GM23338 (cell line): ENCODE measurements around the gene XYLT1. TPM values are rescaled to one million over a fixed set of nuclear protein-coding genes. Genes with fewer than 3 reads are reported as not detected.

Experiments
- ATAC-seq: fragments of 200-7000 bp; cut with Tn5 transposase; 3 replicates; pipeline ENCODE4 v1.9.1; 2020
- DNase-seq: peaks from one replicate; pipeline ENCODE4 v3.0.0-alpha.2; 2015; ENCODE audit warnings: low spot score
- H2AFZ ChIP-seq: fragments of 200-600 bp; sonication (generic); 2 replicates; pipeline ENCODE4 v1.8.0; 2016; ENCODE audit warnings: antibody characterized with exemption, mild to moderate bottlenecking, moderate library complexity
- H3F3A ChIP-seq: fragments of 200-600 bp; sonication (generic); replicated peaks from 2 replicates; pipeline ENCODE4 v1.8.0; 2017; ENCODE audit warnings: antibody characterized with exemption, mixed run types, low read depth
- H3K27ac ChIP-seq: fragments of 200-600 bp; sonication (generic); 2 replicates; pipeline ENCODE4 v1.6.1; 2016; ENCODE audit warnings: low read depth
- H3K27me3 ChIP-seq: fragments of 200-600 bp; sonication (generic); 2 replicates; pipeline ENCODE4 v1.8.0; 2016; ENCODE audit warnings: mild to moderate bottlenecking, mixed run types, moderate library complexity; ENCODE audit not compliant: insufficient read depth
- H3K36me3 ChIP-seq: fragments of 200-600 bp; sonication (generic); 2 replicates; pipeline ENCODE4 v1.8.0; 2016; ENCODE audit warnings: mild to moderate bottlenecking; ENCODE audit not compliant: insufficient read depth
- H3K4me1 ChIP-seq: fragments of 200-600 bp; sonication (generic); 2 replicates; pipeline ENCODE4 v1.8.0; 2016; ENCODE audit warnings: mild to moderate bottlenecking, moderate library complexity; ENCODE audit not compliant: insufficient read depth
- H3K4me2 ChIP-seq: fragments of 200-600 bp; sonication (generic); 2 replicates; pipeline ENCODE4 v1.7.1; 2017; ENCODE audit warnings: mixed run types
- H3K4me3 ChIP-seq: fragments of 200-600 bp; sonication (generic); 2 replicates; pipeline ENCODE4 v1.6.1; 2016; ENCODE audit warnings: mixed run types
- H3K79me2 ChIP-seq: fragments of 200-600 bp; sonication (generic); replicated peaks from 2 replicates; pipeline ENCODE4 v1.8.0; 2017; ENCODE audit warnings: mild to moderate bottlenecking; ENCODE audit not compliant: insufficient read depth
- H3K9me2 ChIP-seq: fragments of 200-600 bp; sonication (generic); 2 replicates; pipeline ENCODE4 v1.8.0; 2017; ENCODE audit not compliant: insufficient read depth
- H4K20me1 ChIP-seq: fragments of 200-600 bp; sonication (generic); replicated peaks from 2 replicates; pipeline ENCODE4 v1.8.0; 2017; ENCODE audit warnings: mild to moderate bottlenecking; ENCODE audit not compliant: insufficient read depth
- H3K27ac Mint-ChIP-seq: 2 replicates; pipeline ENCODE4 v1.8.0; 2020; ENCODE audit warnings: inconsistent platforms, mild to moderate bottlenecking, moderate library complexity, mixed read lengths
- H3K27me3 Mint-ChIP-seq: 3 replicates; pipeline ENCODE4 v1.8.0; 2022; ENCODE audit warnings: low read depth, mild to moderate bottlenecking, moderate library complexity, mixed read lengths, inconsistent platforms; ENCODE audit not compliant: insufficient read depth, poor library complexity
- H3K36me3 Mint-ChIP-seq: 3 replicates; pipeline ENCODE4 v1.8.0; 2021; ENCODE audit warnings: low read depth, mild to moderate bottlenecking, inconsistent platforms, moderate library complexity, mixed read lengths
- H3K4me1 Mint-ChIP-seq: 3 replicates; pipeline ENCODE4 v1.8.0; 2020; ENCODE audit warnings: mild to moderate bottlenecking, inconsistent platforms, mixed read lengths
- H3K4me3 Mint-ChIP-seq: 3 replicates; pipeline ENCODE4 v1.8.0; 2021; ENCODE audit warnings: moderate library complexity, mild to moderate bottlenecking, inconsistent platforms, mixed read lengths
- H3K9me3 Mint-ChIP-seq: 3 replicates; pipeline ENCODE4 v1.8.0; 2020; ENCODE audit warnings: moderate library complexity, mild to moderate bottlenecking, inconsistent platforms, mixed read lengths
- CREB1 ChIP-seq: fragments of 250-450 bp; sonication (Bioruptor Pico); IDR thresholded peaks from 2 replicates; pipeline ENCODE4 v1.5.0; 2020; ENCODE audit warnings: low read depth, mild to moderate bottlenecking, moderate library complexity
- ETS1 ChIP-seq: IDR thresholded peaks from 2 replicates; pipeline ENCODE4 v1.6.1; 2016; ENCODE audit warnings: antibody characterized with exemption
- EZH2 ChIP-seq: fragments of 200-600 bp; sonication (generic); IDR thresholded peaks from one replicate; pipeline ENCODE4 v1.8.0; 2017; ENCODE audit warnings: antibody characterized with exemption, mild to moderate bottlenecking, low read depth; ENCODE audit not compliant: unreplicated experiment
- EZH2phosphoT487 ChIP-seq: fragments of 200-600 bp; sonication (generic); IDR thresholded peaks from one replicate; pipeline ENCODE4 v1.8.1; 2018; ENCODE audit warnings: antibody characterized with exemption; ENCODE audit not compliant: unreplicated experiment
- JUNB ChIP-seq: IDR thresholded peaks from one replicate; pipeline ENCODE4 v1.6.1; 2016; ENCODE audit warnings: antibody characterized with exemption; ENCODE audit not compliant: unreplicated experiment
- NANOG ChIP-seq: IDR thresholded peaks from 2 replicates; pipeline ENCODE4 v1.6.1; 2016; ENCODE audit warnings: antibody characterized with exemption, borderline replicate concordance
- POLR2AphosphoS5 ChIP-seq: IDR thresholded peaks from 2 replicates; pipeline ENCODE4 v1.6.1; 2016; ENCODE audit warnings: antibody characterized with exemption, low read depth
- STAT1 ChIP-seq: IDR thresholded peaks from one replicate; pipeline ENCODE4 v1.6.1; 2016; ENCODE audit warnings: antibody characterized with exemption; ENCODE audit not compliant: unreplicated experiment
- ZNF114 ChIP-seq: fragments of 250-450 bp; sonication (Bioruptor Pico); IDR thresholded peaks from 2 replicates; pipeline ENCODE4 v1.5.0; 2020; ENCODE audit warnings: mild to moderate bottlenecking, moderate library complexity
- ZNF331 ChIP-seq: fragments of 250-450 bp; sonication (Bioruptor Pico); IDR thresholded peaks from 2 replicates; pipeline ENCODE4 v1.5.0; 2020; ENCODE audit warnings: low read depth, mild to moderate bottlenecking, moderate library complexity
- ZNF462 ChIP-seq: fragments of 250-450 bp; sonication (Bioruptor Pico); IDR thresholded peaks from 2 replicates; pipeline ENCODE4 v1.5.0; 2020; ENCODE audit warnings: mild to moderate bottlenecking, moderate library complexity
- long read RNA-seq: library from polyadenylated mRNA; unstranded; transcript quantifications from one replicate; pipeline ENCODE4 v2.0.0, GENCODE V29; 2020; ENCODE audit not compliant: unreplicated experiment
- polyA plus RNA-seq: library from polyadenylated mRNA; unstranded; fragments of >200 nt; fragmentation: Nextera tagmentation; extraction: Ambion mirVana; gene quantifications from 2 replicates; pipeline ENCODE4 v1.2.1, GENCODE V29; 2016
- total RNA-seq: library from RNA; depleted of rRNA; stranded (reverse); fragments of >200 nt; shearing (Covaris generic); gene quantifications from 2 replicates; pipeline ENCODE4 v1.2.3, GENCODE V29; 2014; rRNA removed

XYLT1 gene
- total RNA-seq (21.5 and 24.7 TPM in 2 replicates), polyA plus RNA-seq (3.3 and 3.5 TPM in 2 replicates)
- long read RNA-seq, partial matches to known transcripts: 0 of 5 reads
- long read RNA-seq, other reads (novel, unspliced or antisense): 5 of 5 reads

GRCh38 chr16:17470908-17471718 lies at the start of gene XYLT1:
XYLT1 (minus strand) TSS chr16:17470960; CDS start chr16:17470796, 164 bp downstream.
- peaks cover 50% of the 10 kb centered on the region for H3K4me1 Mint-ChIP-seq
- peak; percentile 22 for ATAC-seq
- H3K27me3 Mint-ChIP-seq: peaks cover 29% of the 10 kb centered on the region
- H3K4me1 ChIP-seq: peaks cover 41% of the 10 kb centered on the region
- no peak for TF ChIP-seq STAT1
- no peak for TF ChIP-seq EZH2
- TF ChIP-seq NANOG: no peak
- no peaks in the 10 kb centered on the region; the same call in 2 of the 3 replicates for H3K9me3 Mint-ChIP-seq
- H3K27me3 ChIP-seq: peaks cover 28% of the 10 kb centered on the region
- H3K9me2 ChIP-seq: no peaks in the 10 kb centered on the region
- DNase-seq: peak; percentile 82
- H3K4me2 ChIP-seq: peak within 1 kb of the TSS; percentile 91
- peaks cover 8% of the 10 kb centered on the region; the same call in 1 of the 2 replicates for H3F3A ChIP-seq
- peaks cover 12% of the 10 kb centered on the region; the same call in 1 of the 2 replicates for H4K20me1 ChIP-seq
- no peak within 1 kb of the TSS for H3K27ac Mint-ChIP-seq
- peaks cover 4% of the 10 kb centered on the region; the same call in 1 of the 3 replicates for H3K36me3 Mint-ChIP-seq
- H3K36me3 ChIP-seq: no peaks in the 10 kb centered on the region
- H3K4me3 ChIP-seq: peak within 1 kb of the TSS; percentile 83
- H3K27ac ChIP-seq: no peak within 1 kb of the TSS
- peak within 1 kb of the TSS; percentile 94 for H2AFZ ChIP-seq
- peaks cover 35% of the 10 kb centered on the region for H3K79me2 ChIP-seq
- H3K4me3 Mint-ChIP-seq: peak within 1 kb of the TSS; percentile 84

- Mint-ChIP-seq H3K4me1 (no peaks in the 10 kb centered on the region), H3K36me3 (no peaks in the 10 kb centered on the region), H3K4me3 (no peak overlapping the region), H3K9me3 (no peaks in the 10 kb centered on the region; the same call in 2 of the 3 replicates), H3K27me3 (no peaks in the 10 kb centered on the region), H3K27ac (no peak overlapping the region)
- Histone ChIP-seq H4K20me1 (no peaks in the 10 kb centered on the region), H3K4me2 (no peak overlapping the region), H3K79me2 (no peaks in the 10 kb centered on the region), H3K27ac (no peak overlapping the region), H3F3A (no peaks in the 10 kb centered on the region), H3K4me1 (no peaks in the 10 kb centered on the region), H3K9me2 (no peaks in the 10 kb centered on the region), H3K4me3 (no peak overlapping the region), H3K36me3 (no peaks in the 10 kb centered on the region), H3K27me3 (no peaks in the 10 kb centered on the region), H2AFZ (no peak overlapping the region)
- DNase-seq: no peak
- no peak for ATAC-seq
- no peak for TF ChIP-seq EZH2
- no peak for TF ChIP-seq ZNF114
- no peak for TF ChIP-seq EZH2phosphoT487
- no peak for TF ChIP-seq ETS1
- no peak for TF ChIP-seq JUNB
- no peak for TF ChIP-seq STAT1
- no peak for TF ChIP-seq POLR2AphosphoS5
- no peak for TF ChIP-seq ZNF331 (CRISPR knock-in tag)
- TF ChIP-seq CREB1 (CRISPR knock-in tag): no peak
- TF ChIP-seq ZNF462 (CRISPR knock-in tag): no peak
These were observed 49.4 kb upstream of the XYLT1 start for GRCh38 chr16:17520111-17520510.
